ENCODE data around the gene SLC41A3. TPM values are rescaled to one million over a fixed set of nuclear protein-coding genes. Genes with fewer than 3 reads are reported as not detected.

SLC41A3 gene
- total and polyA plus RNA-seq, 2 of the 4 experiments (the other 2 are of a cell fraction), result 30.5 to 43.5 TPM

GRCh38 chr3:126064627-126065258, 19.2 kb downstream of the SLC41A3 start:
- ChIA-PET POLR2A (ENCODE audit: unreplicated experiment) (no interaction called here), CTCF (no interaction called here)
- DNase-seq (no peak), ATAC-seq (ENCODE audit: low read depth) (no peak)
- no peaks in the 10 kb centered on the region for H3K79me1 ChIP-seq (ENCODE audit: low read depth in 1 of 2, low read length in 2 of 2)
- H4K8ac ChIP-seq (ENCODE audit: low read depth in 2 of 2, low read length in 2 of 2), result no peak overlapping the region
- dilution Hi-C loops (cut with HindIII; ENCODE audit: low sequenced_read_pairs, unreplicated experiment), result no loop called here
- H4K91ac ChIP-seq (ENCODE audit: insufficient read depth, low read depth, low read length), result no peak overlapping the region
- no peak overlapping the region for H3K9ac ChIP-seq (ENCODE audit: low read depth, low read length)
- H2AK5ac ChIP-seq (ENCODE audit: low read depth, low read length), result no peak overlapping the region
- 67% methylated on average over 1 of the region's 10 CpGs; no CpG with 5 or more reads in 1 of the 2 experiments for WGBS, 2 experiments (ENCODE audit: extremely low coverage in 2 of 2, insufficient read length in 1 of 2)
- H3K9me1 ChIP-seq (ENCODE audit: insufficient read depth, low read length), result 0 out of 2 replicates have a peak, but pooled peaks cover 3% of the 10 kb centered on the region
- H3K14ac ChIP-seq (replicated peaks; ENCODE audit: low read depth, low read length), result no peak overlapping the region
- no peaks in the 10 kb centered on the region for H3K9me3 ChIP-seq (ENCODE audit: control insufficient read depth, insufficient read depth, low read length)
- H3K36me3 ChIP-seq (ENCODE audit: control insufficient read depth, insufficient read depth, low read length), result 0 out of 2 replicates have a peak, but pooled peaks cover 2% of the 10 kb centered on the region
- no peak overlapping the region for H3K27ac ChIP-seq (ENCODE audit: insufficient read depth, low read length)
- no peak overlapping the region for H2AFZ ChIP-seq (replicated peaks; ENCODE audit: low read length, poor library complexity)
- H3K4me3 ChIP-seq (ENCODE audit: insufficient read depth, low read depth, low read length), result no peak overlapping the region
- no peak overlapping the region for H3K23ac ChIP-seq (ENCODE audit: low read depth, low read length)
- no peak overlapping the region for H2BK15ac ChIP-seq (ENCODE audit: low read depth, low read length)
- intact Hi-C loops (cut with micrococcal nuclease), result no loop called here
- H4K20me1 ChIP-seq (ENCODE audit: insufficient read depth, low read length), result no peaks in the 10 kb centered on the region
- no peaks in the 10 kb centered on the region for H3K27me3 ChIP-seq (ENCODE audit: control insufficient read depth, insufficient read depth, low read length)
- no peak overlapping the region for H2AK9ac ChIP-seq (replicated peaks; ENCODE audit: low read depth, low read length, poor library complexity)
- H3K56ac ChIP-seq (ENCODE audit: extremely low read depth, insufficient read depth, low read length), result no peak overlapping the region
- BruUV-seq (replicated peaks), result no TSS peak
- no peak overlapping the region for H2BK20ac ChIP-seq (ENCODE audit: low read depth, low read length)
- TF ChIP-seq FOS (IDR thresholded peaks at IDR 0.05; ENCODE audit: low read depth, low read length) (no peak), CHD1 (IDR thresholded peaks at IDR 0.05; ENCODE audit: low read depth, low read length) (no peak), SMC3 (IDR thresholded peaks at IDR 0.05; ENCODE audit: low read depth, low read length) (no peak)
- H2BK120ac ChIP-seq (ENCODE audit: low read depth, low read length), result no peak overlapping the region
- H3K4ac ChIP-seq (ENCODE audit: low read depth, low read length), result no peak overlapping the region
- no peak overlapping the region for H3K4me2 ChIP-seq (ENCODE audit: low read depth, low read length)
- in situ Hi-C loops (cut with MboI; ENCODE audit: low sequenced_read_pairs), result no loop called here
- no peak overlapping the region for H4K5ac ChIP-seq (ENCODE audit: low read depth, low read length)
- no peak overlapping the region for H3K18ac ChIP-seq (ENCODE audit: low read depth, low read length)
- no peak overlapping the region for H2BK5ac ChIP-seq (ENCODE audit: low read depth, low read length, poor library complexity, severe bottlenecking)
- no peaks in the 10 kb centered on the region for H3K4me1 ChIP-seq (ENCODE audit: control insufficient read depth, insufficient read depth, low read length)

All from IMR-90 (cell line).